SK-N-SH treated with all-trans-retinoic acid at 6 μM for 48 hours (cell line): Measurements from ENCODE around the gene CRABP1.

Experiments
- ATAC-seq: fragments of 200-7000 bp; cut with Tn5 transposase; 3 replicates; pipeline ENCODE4 v1.9.1; 2020; ENCODE audit warnings: mild to moderate bottlenecking, moderate library complexity
- ARNTL ChIP-seq: fragments of 450-650 bp; formaldehyde crosslinking; IDR thresholded peaks from 2 replicates; pipeline ENCODE4 v1.5.0; 2020; ENCODE audit warnings: low read depth, mild to moderate bottlenecking, moderate library complexity, borderline replicate concordance
- BACH2 ChIP-seq: fragments of 250-450 bp; sonication (Bioruptor Pico); IDR thresholded peaks from 2 replicates; pipeline ENCODE4 v1.9.0; 2021; ENCODE audit warnings: mild to moderate bottlenecking, borderline replicate concordance
- CSDC2 ChIP-seq: fragments of 250-450 bp; sonication (Bioruptor Pico); IDR thresholded peaks from 2 replicates; pipeline ENCODE4 v1.5.0; 2020; ENCODE audit warnings: mild to moderate bottlenecking, moderate library complexity
- CSRNP3 ChIP-seq: fragments of 250-450 bp; sonication (Bioruptor Pico); IDR thresholded peaks from 2 replicates; pipeline ENCODE4 v1.5.1; 2021; ENCODE audit warnings: mild to moderate bottlenecking, moderate library complexity
- ESRRG ChIP-seq: fragments of 250-450 bp; sonication (Bioruptor Pico); IDR thresholded peaks from 2 replicates; pipeline ENCODE4 v1.6.1; 2021; ENCODE audit warnings: mild to moderate bottlenecking
- GLIS3 ChIP-seq: fragments of 250-450 bp; sonication (Bioruptor Pico); IDR thresholded peaks from 2 replicates; pipeline ENCODE4 v1.5.0; 2020; ENCODE audit warnings: mild to moderate bottlenecking, moderate library complexity
- ISL1 ChIP-seq: fragments of 250-450 bp; sonication (Bioruptor Pico); IDR thresholded peaks from 2 replicates; pipeline ENCODE4 v2.1.2; 2022; ENCODE audit warnings: mild to moderate bottlenecking, moderate library complexity
- OSR1 ChIP-seq: fragments of 250-450 bp; sonication (Bioruptor Pico); IDR thresholded peaks from 2 replicates; pipeline ENCODE4 v1.8.0; 2022; ENCODE audit warnings: moderate library complexity, mild to moderate bottlenecking, inconsistent platforms
- PATZ1 ChIP-seq: fragments of 250-450 bp; sonication (Bioruptor Pico); IDR thresholded peaks from 2 replicates; pipeline ENCODE4 v1.8.0; 2020; ENCODE audit warnings: mild to moderate bottlenecking, moderate library complexity, borderline replicate concordance
- PPARA ChIP-seq: fragments of 250-450 bp; sonication (Bioruptor Pico); IDR thresholded peaks from 2 replicates; pipeline ENCODE4 v1.5.0; 2020; ENCODE audit warnings: mild to moderate bottlenecking, borderline replicate concordance
- RARB ChIP-seq: fragments of 250-450 bp; sonication (Bioruptor Pico); IDR thresholded peaks from 2 replicates; pipeline ENCODE4 v1.8.0; 2021; ENCODE audit warnings: mild to moderate bottlenecking, moderate library complexity
- SNAI2 ChIP-seq: fragments of 250-450 bp; sonication (Bioruptor Pico); IDR thresholded peaks from 2 replicates; pipeline ENCODE4 v1.5.0; 2020; ENCODE audit warnings: mild to moderate bottlenecking, moderate library complexity
- TOX ChIP-seq: fragments of 250-450 bp; sonication (Bioruptor Pico); IDR thresholded peaks from 2 replicates; pipeline ENCODE4 v1.8.0; 2021; ENCODE audit warnings: mild to moderate bottlenecking, moderate library complexity, borderline replicate concordance
- TSHZ2 ChIP-seq: fragments of 250-450 bp; sonication (Bioruptor Pico); IDR thresholded peaks from 2 replicates; pipeline ENCODE4 v1.5.0; 2020; ENCODE audit warnings: mild to moderate bottlenecking, moderate library complexity
- ZFP3 ChIP-seq: fragments of 250-450 bp; sonication (Bioruptor Pico); IDR thresholded peaks from 2 replicates; pipeline ENCODE4 v1.5.0; 2020; ENCODE audit warnings: mild to moderate bottlenecking, moderate library complexity
- ZFP30 ChIP-seq: fragments of 450-650 bp; formaldehyde crosslinking; IDR thresholded peaks from 2 replicates; pipeline ENCODE4 v1.5.0; 2022; ENCODE audit warnings: mild to moderate bottlenecking, moderate library complexity
- ZNF565 ChIP-seq: fragments of 450-650 bp; formaldehyde crosslinking; conservative IDR thresholded peaks from 2 replicates; pipeline ENCODE4 v1.5.0; 2020; ENCODE audit warnings: low read depth, mild to moderate bottlenecking, moderate library complexity
- ZNF8 ChIP-seq: fragments of 450-650 bp; formaldehyde crosslinking; IDR thresholded peaks from 2 replicates; pipeline ENCODE4 v1.5.0; 2020; ENCODE audit warnings: mild to moderate bottlenecking, moderate library complexity
- TF ChIP-seq, protein P1 (sequence below): fragments of 250-450 bp; sonication (Bioruptor Pico); IDR thresholded peaks from 2 replicates; pipeline ENCODE4 v1.5.1; 2020; ENCODE audit warnings: low read depth, mild to moderate bottlenecking, moderate library complexity

CRABP1 gene

DNA sequence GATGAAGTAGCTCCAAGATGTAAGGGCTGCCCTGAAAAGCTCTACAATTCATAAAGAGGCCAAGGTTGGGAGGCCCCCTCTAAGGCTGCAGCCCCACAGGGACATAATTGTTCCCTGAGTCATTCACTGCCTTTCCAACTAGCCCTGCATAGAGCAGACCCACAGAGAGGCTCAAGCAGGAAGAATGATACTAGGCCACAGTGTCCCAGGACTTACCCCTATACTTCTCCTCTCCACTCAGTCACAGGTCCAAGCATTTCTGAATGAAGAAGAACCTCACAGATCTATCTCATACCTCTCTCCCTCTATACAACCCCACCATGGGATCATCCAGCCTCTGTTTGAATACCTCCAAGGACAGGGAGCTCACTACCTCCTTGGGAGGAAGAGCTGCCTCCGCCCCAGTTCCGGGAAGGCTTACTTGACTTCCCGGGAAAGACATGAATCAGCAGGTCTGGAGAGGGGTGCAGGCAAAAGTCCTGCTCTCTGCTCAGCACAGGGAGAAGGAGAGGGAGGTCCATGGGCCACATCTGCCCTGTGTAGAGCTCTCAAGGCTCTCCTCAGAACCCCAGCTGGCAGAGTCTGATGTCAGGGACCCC lies 33.9 kb upstream of the CRABP1 start (continued):
- no peak for TF ChIP-seq CSRNP3 (CRISPR knock-in tag)
- no peak for TF ChIP-seq ZNF8
- no peak for TF ChIP-seq CSDC2

DNA sequence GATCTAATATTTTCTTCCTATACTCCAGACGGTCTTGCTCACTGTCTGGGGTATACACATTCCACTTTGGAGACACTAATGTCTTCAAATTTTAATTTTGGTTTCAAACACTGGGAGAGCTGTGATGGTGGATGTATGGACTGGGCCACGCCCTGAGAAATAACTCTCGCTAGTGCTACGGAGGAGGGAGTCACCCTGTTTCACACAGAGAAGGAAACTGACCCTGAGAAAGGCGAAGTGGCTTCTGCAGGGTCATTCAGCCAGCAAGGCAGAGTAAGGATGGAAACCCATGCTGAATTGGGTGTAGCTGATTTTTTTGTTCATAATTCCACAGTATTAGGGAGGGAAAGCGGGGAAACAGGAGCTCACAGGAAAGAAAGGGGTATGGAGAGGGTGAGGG lies 32.2 kb upstream of the CRABP1 start:
- TF ChIP-seq OSR1 (CRISPR knock-in tag) (no peak), ARNTL (no peak), SNAI2 (CRISPR knock-in tag) (no peak), ZFP3 (CRISPR knock-in tag) (no peak), TOX (CRISPR knock-in tag) (no peak), RARB (no peak), PATZ1 (CRISPR knock-in tag) (no peak), ZNF565 (CRISPR knock-in tag) (no peak), CSDC2 (no peak), PPARA (CRISPR knock-in tag) (no peak), GLIS3 (CRISPR knock-in tag) (no peak), ISL1 (CRISPR knock-in tag) (no peak)
- TF ChIP-seq, protein P1, sequence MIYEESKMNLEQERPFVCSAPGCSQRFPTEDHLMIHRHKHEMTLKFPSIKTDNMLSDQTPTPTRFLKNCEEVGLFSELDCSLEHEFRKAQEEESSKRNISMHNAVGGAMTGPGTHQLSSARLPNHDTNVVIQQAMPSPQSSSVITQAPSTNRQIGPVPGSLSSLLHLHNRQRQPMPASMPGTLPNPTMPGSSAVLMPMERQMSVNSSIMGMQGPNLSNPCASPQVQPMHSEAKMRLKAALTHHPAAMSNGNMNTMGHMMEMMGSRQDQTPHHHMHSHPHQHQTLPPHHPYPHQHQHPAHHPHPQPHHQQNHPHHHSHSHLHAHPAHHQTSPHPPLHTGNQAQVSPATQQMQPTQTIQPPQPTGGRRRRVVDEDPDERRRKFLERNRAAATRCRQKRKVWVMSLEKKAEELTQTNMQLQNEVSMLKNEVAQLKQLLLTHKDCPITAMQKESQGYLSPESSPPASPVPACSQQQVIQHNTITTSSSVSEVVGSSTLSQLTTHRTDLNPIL (CRISPR knock-in tag), result no peak
- ATAC-seq, result no peak

- ATAC-seq, result peak; percentile 97
- TF ChIP-seq, protein P1 (CRISPR knock-in tag), result no peak
- TF ChIP-seq TSHZ2, result no peak
- TF ChIP-seq RARB, result no peak
- TF ChIP-seq ZFP3 (CRISPR knock-in tag), result no peak
- TF ChIP-seq ISL1 (CRISPR knock-in tag), result no peak
- no peak for TF ChIP-seq CSDC2
- no peak for TF ChIP-seq ZFP30 (CRISPR knock-in tag)
- TF ChIP-seq BACH2 (CRISPR knock-in tag), result no peak
- TF ChIP-seq ESRRG (CRISPR knock-in tag), result no peak
- TF ChIP-seq OSR1 (CRISPR knock-in tag), result no peak
- no peak for TF ChIP-seq SNAI2 (CRISPR knock-in tag)
- TF ChIP-seq ARNTL, result no peak
- TF ChIP-seq CSRNP3 (CRISPR knock-in tag), result no peak
- TF ChIP-seq PATZ1 (CRISPR knock-in tag), result no peak
- TF ChIP-seq ZNF565 (CRISPR knock-in tag), result no peak
- TF ChIP-seq PPARA (CRISPR knock-in tag), result no peak
Observed at GRCh38 chr15:78308422-78309032, 31.6 kb upstream of the CRABP1 start.
